B cell (primary cell): ENCODE results near the gene SDC4.

Source experiments
- CTCF ChIP-seq: fragments of 200-600 bp; IDR thresholded peaks from one replicate; pipeline ENCODE4 v1.8.0; 2022; ENCODE audit warnings: antibody characterized with exemption, mild to moderate bottlenecking
- EZH2 ChIP-seq: IDR thresholded peaks from 2 replicates; pipeline ENCODE4 v1.6.1; 2012; ENCODE audit warnings: borderline replicate concordance, low read depth, mild to moderate bottlenecking, moderate library complexity, low read length; ENCODE audit not compliant: insufficient read depth, poor library complexity, severe bottlenecking

GRCh38 chr20:45346291-45346718 lies 1.9 kb downstream of the SDC4 start:
- TF ChIP-seq EZH2 (no peak), CTCF (no peak)
